GM04504 (cell line): ENCODE results near the gene S100A1.
"Not testable (repeated sequence)": the region's sequence is repeated elsewhere in the genome, so short reads cannot be mapped to it uniquely, and the experiment has no call there.

ENCODE experiments used
- DNase-seq: peaks from one replicate; pipeline ENCODE4 v3.0.0-alpha.2; 2012; ENCODE audit warnings: low read depth

Gene S100A1

DNA sequence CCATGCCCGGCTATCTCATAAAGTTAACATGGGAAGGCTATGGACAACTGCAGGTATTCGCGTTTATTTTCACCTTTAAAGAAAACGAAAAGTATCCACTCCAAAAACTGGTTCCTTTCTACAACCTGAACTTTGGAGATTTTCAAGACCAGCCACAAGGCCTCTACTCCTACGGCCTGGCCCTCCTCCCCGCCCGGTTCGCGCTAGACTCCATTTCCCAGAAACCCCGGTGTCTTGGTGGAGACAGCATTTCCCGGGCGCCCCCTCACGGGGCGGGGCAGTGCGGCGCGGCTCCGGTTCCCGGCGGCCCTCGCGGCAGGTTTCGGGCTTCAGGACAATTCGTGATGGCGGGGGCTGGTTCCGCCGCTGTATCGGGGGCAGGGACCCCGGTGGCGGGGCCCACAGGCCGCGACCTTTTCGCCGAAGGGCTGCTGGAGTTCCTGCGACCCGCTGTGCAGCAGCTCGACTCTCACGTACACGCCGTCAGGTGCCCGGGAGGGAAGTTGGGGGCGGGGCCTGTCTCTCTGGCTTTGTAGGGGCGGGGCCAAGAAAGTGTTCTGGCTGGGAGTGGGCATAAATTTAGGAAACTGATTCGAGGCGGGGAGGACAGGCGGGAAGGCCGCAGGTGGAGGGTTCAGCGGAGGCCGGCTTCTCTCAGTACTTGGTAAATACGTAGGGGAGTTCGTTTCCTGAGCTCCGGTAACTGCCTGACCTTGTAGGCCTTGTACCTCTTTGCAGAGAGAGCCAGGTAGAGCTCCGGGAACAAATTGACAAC, 30.4 kb downstream of the S100A1 start, which contains the start of gene SNAPIN:
TSS of gene SNAPIN (plus strand) at position 304 of the 775 bp plus-strand sequence. CDS start at position 345, 41 bp downstream.
- DNase-seq = peak; percentile 61

- DNase-seq = no peak
These were observed 30.9 kb downstream of the S100A1 start for GRCh38 chr1:153659175-153659534.

DNA sequence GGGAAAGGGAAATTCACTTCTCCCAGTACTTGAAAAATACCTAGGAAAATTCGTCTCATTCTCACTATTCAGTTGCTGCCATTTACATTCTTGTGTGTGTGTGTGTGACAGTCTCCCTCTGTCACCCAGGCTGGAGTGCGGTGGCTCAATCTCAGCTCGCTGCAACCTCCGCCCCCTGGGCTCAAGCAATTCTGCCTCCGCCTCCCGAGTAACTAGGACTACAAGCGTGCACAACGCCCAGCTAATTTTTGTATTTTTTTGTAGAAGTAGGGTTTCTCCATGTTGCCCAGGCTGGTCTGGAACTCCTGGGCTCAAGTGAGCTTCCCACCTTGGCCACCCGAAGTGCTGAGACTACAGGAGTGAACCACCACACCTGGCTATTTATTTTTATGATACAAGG, 31.4 kb downstream of the S100A1 start:
- no peak for DNase-seq

DNA sequence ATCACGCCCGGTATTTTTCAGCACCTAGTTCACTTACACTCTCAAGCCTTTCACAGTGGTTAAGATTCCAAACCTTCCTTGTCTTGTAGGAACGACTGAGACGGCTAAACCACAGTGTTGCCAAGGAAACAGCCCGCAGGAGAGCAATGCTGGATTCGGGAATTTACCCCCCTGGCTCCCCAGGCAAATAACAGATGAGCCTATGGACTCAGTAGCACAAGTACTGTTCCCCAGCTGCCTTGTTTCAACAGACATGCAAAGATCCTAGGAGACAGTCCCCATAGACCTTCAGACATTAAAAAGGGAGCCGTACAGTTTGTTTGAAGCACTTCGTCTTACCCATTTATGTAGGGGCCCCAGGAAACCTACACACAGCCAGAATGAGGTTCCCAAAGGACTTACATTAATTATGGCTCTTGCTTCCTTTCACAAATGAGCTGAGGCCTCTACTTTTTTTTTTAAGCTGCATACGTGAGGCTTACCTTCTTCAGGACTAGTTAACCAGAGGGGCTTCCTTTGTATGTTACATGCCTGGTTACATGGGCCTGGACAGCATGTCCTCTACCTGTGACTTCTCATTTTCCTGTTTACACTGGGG, 33.0 kb downstream of the S100A1 start:
- no peak for DNase-seq

DNA sequence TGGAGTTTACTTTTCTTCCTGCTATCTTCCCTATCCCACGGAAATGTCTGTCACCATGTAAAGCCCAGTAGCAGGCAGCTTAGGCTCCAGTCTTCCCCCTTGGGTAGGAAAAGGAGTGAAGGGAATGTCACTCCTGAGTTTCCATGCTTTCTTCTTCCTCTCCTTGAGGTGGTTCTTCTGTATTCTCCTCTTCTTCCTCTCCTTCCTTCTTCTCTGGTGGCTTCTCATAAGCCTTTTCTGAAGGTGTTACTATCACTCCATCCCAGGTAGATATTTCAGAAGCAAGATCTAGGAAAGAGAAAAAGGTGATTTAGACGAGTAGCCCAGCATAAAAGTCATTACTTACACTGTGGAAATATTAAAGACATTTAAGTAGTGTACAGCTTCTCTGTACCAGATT, 34.0 kb downstream of the S100A1 start:
- no peak for DNase-seq

GRCh38 chr1:153663211-153663610, 35.0 kb downstream of the S100A1 start:
- DNase-seq = no peak

GRCh38 chr1:153667439-153667838, 39.2 kb downstream of the S100A1 start:
- DNase-seq = no peak

GRCh38 chr1:153668672-153669071, 40.4 kb downstream of the S100A1 start:
- DNase-seq = not testable (repeated sequence)

DNA sequence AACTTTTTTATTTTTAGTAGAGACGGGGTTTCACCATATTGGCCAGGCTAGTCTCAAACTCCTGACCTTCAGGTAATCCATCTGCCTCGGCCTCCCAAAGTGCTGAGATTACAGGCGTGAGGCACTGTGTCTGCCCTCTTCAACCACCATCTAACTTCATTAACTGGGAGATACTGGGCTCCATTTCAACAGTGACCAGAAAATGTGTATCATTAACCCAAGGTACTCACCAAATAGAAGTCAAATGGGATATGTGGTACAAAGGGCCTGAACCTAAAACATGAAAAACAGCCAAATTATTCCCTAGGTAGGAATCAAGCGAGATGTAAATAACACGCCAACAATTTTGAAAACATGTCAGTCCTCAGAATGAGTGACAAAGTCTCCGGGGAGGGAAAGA, 41.4 kb downstream of the S100A1 start:
- no peak for DNase-seq

GRCh38 chr1:153670257-153670858, 42.1 kb downstream of the S100A1 start:
- no peak for DNase-seq

GRCh38 chr1:153670859-153671627, 42.8 kb downstream of the S100A1 start, which contains the start of gene ILF2:
Gene ILF2 (minus strand): TSS chr1:153670993. CDS start chr1:153670922, 71 bp downstream.
- DNase-seq = peak; percentile 99

GRCh38 chr1:153671628-153672353, 43.6 kb downstream of the S100A1 start:
- not testable (repeated sequence) for DNase-seq

DNA sequence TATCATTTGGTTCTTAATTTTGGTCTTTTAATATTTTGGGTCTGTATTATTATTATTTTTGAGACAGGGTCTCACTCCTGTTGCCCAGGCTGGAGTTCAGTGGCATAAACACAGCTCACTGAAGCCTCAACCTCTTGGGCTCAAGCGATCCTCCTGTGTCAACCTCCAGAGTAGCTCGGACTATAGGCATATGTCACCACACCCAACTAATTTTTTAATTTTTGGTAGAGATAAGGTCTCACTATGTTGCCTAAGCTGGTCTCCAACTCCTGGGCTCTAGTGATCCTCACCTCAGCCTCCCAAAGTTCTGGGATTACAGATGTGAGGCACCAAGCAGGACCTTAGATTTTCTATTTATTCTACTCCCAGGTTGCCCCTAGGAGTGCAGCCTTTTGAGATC, 45.3 kb downstream of the S100A1 start:
- no peak for DNase-seq

- DNase-seq = no peak
These were observed 49.7 kb downstream of the S100A1 start for GRCh38 chr1:153677718-153678518.

GRCh38 chr1:153678519-153679336, 50.5 kb downstream of the S100A1 start, which contains the start of gene NPR1:
Gene NPR1 (plus strand): TSS chr1:153678688. CDS start chr1:153679109, 421 bp downstream.
- DNase-seq = no peak

DNA sequence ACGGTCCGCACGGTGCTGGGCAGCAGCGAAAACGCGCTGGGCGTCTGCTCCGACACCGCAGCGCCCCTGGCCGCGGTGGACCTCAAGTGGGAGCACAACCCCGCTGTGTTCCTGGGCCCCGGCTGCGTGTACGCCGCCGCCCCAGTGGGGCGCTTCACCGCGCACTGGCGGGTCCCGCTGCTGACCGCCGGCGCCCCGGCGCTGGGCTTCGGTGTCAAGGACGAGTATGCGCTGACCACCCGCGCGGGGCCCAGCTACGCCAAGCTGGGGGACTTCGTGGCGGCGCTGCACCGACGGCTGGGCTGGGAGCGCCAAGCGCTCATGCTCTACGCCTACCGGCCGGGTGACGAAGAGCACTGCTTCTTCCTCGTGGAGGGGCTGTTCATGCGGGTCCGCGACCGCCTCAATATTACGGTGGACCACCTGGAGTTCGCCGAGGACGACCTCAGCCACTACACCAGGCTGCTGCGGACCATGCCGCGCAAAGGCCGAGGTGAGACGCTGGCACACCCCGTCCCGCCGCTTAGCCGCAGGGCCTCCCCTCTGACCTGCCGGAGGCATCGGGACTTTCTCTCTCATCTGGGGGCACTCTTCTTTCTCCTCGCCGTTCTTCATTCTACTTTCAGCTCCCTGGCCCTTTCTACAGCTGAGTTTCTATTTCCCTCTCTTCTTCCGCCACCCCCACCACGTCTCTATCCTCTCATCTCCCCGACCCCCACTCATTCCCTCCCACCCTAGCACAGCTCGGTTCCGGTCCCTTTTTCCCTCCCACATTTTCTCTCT, 51.3 kb downstream of the S100A1 start:
- DNase-seq = no peak

GRCh38 chr1:153680120-153680403, 51.8 kb downstream of the S100A1 start:
- DNase-seq = no peak
